Lower lobe of right lung (tissue), 2 donors: ENCODE results near the gene MSANTD7. TPM values are rescaled to one million over a fixed set of nuclear protein-coding genes. Genes with fewer than 3 reads are reported as not detected.
"Not testable (repeated sequence)": the region's sequence is repeated elsewhere in the genome, so short reads cannot be mapped to it uniquely, and the experiment has no call there.

Source experiments
- ATAC-seq, 2 donors: fragments of 200-7000 bp; cut with Tn5 transposase; one replicate each; pipeline ENCODE4 v1.9.1; 2020 to 2022; ENCODE audit warnings: mild to moderate bottlenecking in 2 of 2, moderate library complexity in 2 of 2
- DNase-seq: peaks from one replicate; pipeline ENCODE4 v3.0.0-alpha.2; 2020
- H3K27ac ChIP-seq: fragments of 200-600 bp; one replicate; pipeline ENCODE4 v1.8.0; 2022
- H3K27me3 ChIP-seq: fragments of 200-600 bp; one replicate; pipeline ENCODE4 v1.8.0; 2022; ENCODE audit warnings: low read depth
- H3K36me3 ChIP-seq: fragments of 200-600 bp; one replicate; pipeline ENCODE4 v1.8.0; 2022; ENCODE audit warnings: mild to moderate bottlenecking
- H3K4me1 ChIP-seq: fragments of 200-600 bp; one replicate; pipeline ENCODE4 v1.8.0; 2022
- H3K4me3 ChIP-seq: fragments of 200-600 bp; one replicate; pipeline ENCODE4 v1.8.0; 2022; ENCODE audit warnings: mild to moderate bottlenecking
- H3K9me3 ChIP-seq: fragments of 200-600 bp; one replicate; pipeline ENCODE4 v1.8.0; 2022
- intact Hi-C: fragments of 100-400 bp; cut with DNase I; formaldehyde crosslinking; loops from one replicate; pipeline ENCODE4 v1.11.0; 2022
- total RNA-seq: library from RNA; stranded (reverse); fragmentation: NEBNext Ultra II Directional; extraction: Animal tissue kit (Norgen Biotek cat#: 25700); gene quantifications from one replicate; pipeline ENCODE4 v1.2.1, GENCODE V29; 2021
- TF ChIP-seq, protein P1 (sequence below): fragments of 200-600 bp; IDR thresholded peaks from one replicate; pipeline ENCODE4 v1.8.0; 2022; ENCODE audit warnings: antibody characterized with exemption, mild to moderate bottlenecking
- donor health status: DM: no; HTN: yes; CAD: no; lungs with severe emphysema.

The MSANTD7 gene
- total RNA-seq, 1 donor from 2014 or later = 8.0 TPM

- Histone ChIP-seq H3K4me1 (peaks cover 6% of the 10 kb centered on the region), H3K36me3 (peaks cover 64% of the 10 kb centered on the region)
- no peak for DNase-seq
Observed at GRCh38 chr10:14855453-14855852, 17.3 kb downstream of the MSANTD7 start.

DNA sequence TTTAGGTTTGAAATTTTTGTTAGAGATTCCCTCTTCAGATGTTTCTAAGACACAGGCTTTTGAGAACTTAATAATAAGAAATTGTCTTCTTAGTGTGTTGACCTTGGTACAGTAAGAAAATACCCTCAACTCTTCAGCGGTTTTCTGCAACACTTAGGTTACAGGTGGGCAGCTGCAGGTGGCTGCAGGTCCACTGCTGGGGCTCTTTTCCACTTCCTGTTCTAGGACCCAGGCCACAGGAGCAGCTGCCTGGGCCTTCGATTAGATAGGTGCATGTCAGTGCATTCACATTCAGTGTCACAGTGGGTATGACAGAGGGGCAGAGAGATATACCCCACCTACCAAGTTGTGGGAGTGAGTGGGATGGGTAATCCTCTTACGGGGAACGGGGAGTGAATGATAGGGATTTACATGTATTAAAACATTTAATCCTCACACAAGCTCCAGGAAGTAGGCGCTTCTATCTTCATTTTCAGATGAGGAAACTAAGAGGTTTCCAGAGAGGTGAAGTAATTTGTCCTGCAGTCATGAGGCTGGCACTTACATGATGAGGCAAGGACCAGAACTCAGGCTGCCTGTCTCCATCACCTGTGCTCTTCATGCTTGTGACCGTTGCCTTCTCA lies 20.3 kb downstream of the MSANTD7 start:
- H3K36me3 ChIP-seq = peaks cover 46% of the 10 kb centered on the region
- H3K4me1 ChIP-seq = peaks cover 6% of the 10 kb centered on the region
- H3K27ac ChIP-seq = no peak overlapping the region
- intact Hi-C loops = no loop called here
- no peak overlapping the region for H3K4me3 ChIP-seq
- DNase-seq (no peak), ATAC-seq (no peak)
- H3K9me3 ChIP-seq = no peaks in the 10 kb centered on the region
- TF ChIP-seq, protein P1, sequence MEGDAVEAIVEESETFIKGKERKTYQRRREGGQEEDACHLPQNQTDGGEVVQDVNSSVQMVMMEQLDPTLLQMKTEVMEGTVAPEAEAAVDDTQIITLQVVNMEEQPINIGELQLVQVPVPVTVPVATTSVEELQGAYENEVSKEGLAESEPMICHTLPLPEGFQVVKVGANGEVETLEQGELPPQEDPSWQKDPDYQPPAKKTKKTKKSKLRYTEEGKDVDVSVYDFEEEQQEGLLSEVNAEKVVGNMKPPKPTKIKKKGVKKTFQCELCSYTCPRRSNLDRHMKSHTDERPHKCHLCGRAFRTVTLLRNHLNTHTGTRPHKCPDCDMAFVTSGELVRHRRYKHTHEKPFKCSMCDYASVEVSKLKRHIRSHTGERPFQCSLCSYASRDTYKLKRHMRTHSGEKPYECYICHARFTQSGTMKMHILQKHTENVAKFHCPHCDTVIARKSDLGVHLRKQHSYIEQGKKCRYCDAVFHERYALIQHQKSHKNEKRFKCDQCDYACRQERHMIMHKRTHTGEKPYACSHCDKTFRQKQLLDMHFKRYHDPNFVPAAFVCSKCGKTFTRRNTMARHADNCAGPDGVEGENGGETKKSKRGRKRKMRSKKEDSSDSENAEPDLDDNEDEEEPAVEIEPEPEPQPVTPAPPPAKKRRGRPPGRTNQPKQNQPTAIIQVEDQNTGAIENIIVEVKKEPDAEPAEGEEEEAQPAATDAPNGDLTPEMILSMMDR = no peak
- H3K27me3 ChIP-seq = no peaks in the 10 kb centered on the region

More at GRCh38 chr10:14855453-14855852, 17.3 kb downstream of the MSANTD7 start:
- TF ChIP-seq, protein P1 = no peak
- H3K9me3 ChIP-seq = no peaks in the 10 kb centered on the region
- no peak overlapping the region for H3K27ac ChIP-seq
- no peak overlapping the region for H3K4me3 ChIP-seq
- H3K27me3 ChIP-seq = no peaks in the 10 kb centered on the region
- intact Hi-C loops = no loop called here
- no peak for ATAC-seq

DNA sequence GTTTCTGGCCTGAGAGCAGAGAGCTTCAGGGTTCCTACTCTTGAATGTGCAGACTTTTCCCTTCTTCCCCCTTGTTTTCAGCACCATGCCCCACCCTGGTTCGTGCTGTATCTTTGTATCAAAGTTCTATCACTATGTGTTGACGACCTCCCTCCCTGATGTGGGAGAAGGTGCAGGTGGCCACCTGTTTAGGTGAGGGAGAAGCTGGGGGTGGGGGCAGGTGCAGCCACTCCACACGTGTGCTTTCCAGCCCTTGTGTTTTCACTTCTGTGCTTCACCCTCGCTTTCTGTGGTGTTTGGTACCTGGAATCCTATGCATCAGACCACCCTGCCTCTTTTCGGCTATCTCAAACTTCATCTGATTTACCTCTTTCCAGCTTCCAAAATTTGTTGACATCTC lies 20.9 kb downstream of the MSANTD7 start:
- Histone ChIP-seq H3K4me1 (peaks cover 6% of the 10 kb centered on the region), H3K36me3 (peaks cover 46% of the 10 kb centered on the region), H3K9me3 (no peaks in the 10 kb centered on the region), H3K27me3 (no peaks in the 10 kb centered on the region), H3K27ac (no peak overlapping the region), H3K4me3 (no peak overlapping the region)
- DNase-seq (no peak), ATAC-seq (no peak)
- TF ChIP-seq, protein P1 = no peak
- intact Hi-C loops = no loop called here

GRCh38 chr10:14859775-14860174 lies 21.7 kb downstream of the MSANTD7 start:
- TF ChIP-seq, protein P1 = no peak
- Histone ChIP-seq H3K36me3 (peaks cover 39% of the 10 kb centered on the region), H3K4me3 (no peak overlapping the region), H3K27ac (no peak overlapping the region), H3K27me3 (no peaks in the 10 kb centered on the region), H3K9me3 (no peaks in the 10 kb centered on the region), H3K4me1 (peaks cover 6% of the 10 kb centered on the region)
- ATAC-seq = no peak
- intact Hi-C loops = no loop called here
- DNase-seq = no peak

DNA sequence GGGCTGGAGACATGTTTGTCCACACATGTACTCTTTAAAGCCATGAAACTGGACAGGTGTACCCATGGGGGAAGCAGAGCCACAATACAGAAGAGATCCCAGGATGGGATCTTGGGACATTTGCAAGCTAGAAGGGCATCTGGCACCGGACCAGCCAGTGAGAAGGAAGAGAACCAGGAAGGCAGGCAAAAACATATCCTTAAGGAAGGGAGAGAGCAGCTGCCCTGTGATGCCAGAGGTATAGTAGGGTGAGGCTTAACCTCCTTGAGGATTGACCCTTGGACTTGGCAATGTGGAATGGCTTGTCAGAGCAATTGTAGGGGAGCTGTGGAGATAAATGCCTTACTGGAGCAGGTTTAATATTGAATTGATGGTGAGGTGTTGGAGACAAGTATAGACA lies 22.7 kb downstream of the MSANTD7 start:
- H3K36me3 ChIP-seq = peaks cover 31% of the 10 kb centered on the region
- DNase-seq (no peak), ATAC-seq (no peak)
- intact Hi-C loops = no loop called here
- no peak overlapping the region for H3K4me3 ChIP-seq
- TF ChIP-seq, protein P1 = no peak
- peaks cover 6% of the 10 kb centered on the region for H3K4me1 ChIP-seq
- no peak overlapping the region for H3K27ac ChIP-seq
- no peaks in the 10 kb centered on the region for H3K27me3 ChIP-seq
- no peaks in the 10 kb centered on the region for H3K9me3 ChIP-seq

GRCh38 chr10:14864466-14864865 lies 26.4 kb downstream of the MSANTD7 start:
- peaks cover 32% of the 10 kb centered on the region for H3K36me3 ChIP-seq
- H3K27me3 ChIP-seq, intact Hi-C loops, H3K4me3 ChIP-seq, H3K9me3 ChIP-seq, H3K4me1 ChIP-seq, H3K27ac ChIP-seq, ATAC-seq, DNase-seq: not testable (repeated sequence)

DNA sequence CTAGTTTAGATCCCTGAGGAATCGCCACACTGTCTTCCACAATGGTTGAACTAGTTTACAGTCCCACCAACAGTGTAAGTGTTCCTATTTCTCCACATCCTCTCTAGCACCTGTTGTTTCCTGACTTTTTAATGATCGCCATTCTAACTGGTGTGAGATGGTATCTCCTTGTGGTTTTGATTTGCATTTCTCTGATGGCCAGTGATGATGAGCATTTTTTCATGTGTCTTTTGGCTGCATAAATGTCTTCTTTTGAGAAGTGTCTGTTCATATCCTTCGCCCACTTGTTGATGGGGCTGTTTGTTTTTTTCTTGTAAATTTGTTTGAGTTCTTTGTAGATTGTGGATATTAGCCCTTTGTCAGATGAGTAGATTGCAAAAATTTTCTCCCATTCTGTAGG lies 26.8 kb downstream of the MSANTD7 start:
- DNase-seq, H3K27me3 ChIP-seq, ATAC-seq, H3K27ac ChIP-seq, H3K4me1 ChIP-seq, intact Hi-C loops, H3K4me3 ChIP-seq, H3K9me3 ChIP-seq: not testable (repeated sequence)
- peaks cover 36% of the 10 kb centered on the region for H3K36me3 ChIP-seq
